Esophagus muscularis mucosa (tissue), 4 donors: ENCODE measurements around the gene RXRA. TPM values are rescaled to one million over a fixed set of nuclear protein-coding genes. Genes with fewer than 3 reads are reported as not detected.
A peak's percentile ranks its signal among the peaks of the same experiment; 100 is the strongest.

Source experiments
- DNase-seq: peaks from one replicate; pipeline ENCODE4 v3.0.0-alpha.2; 2017; ENCODE audit errors: extremely low spot score
- H3K27ac ChIP-seq, 4 donors: fragments of 200-600 bp; sonication (generic); replicated peaks in 1 of 4; 1 replicate in 3 of 4; 2 replicates in 1 of 4; pipeline ENCODE4 v1.5.1; 2016 to 2019; ENCODE audit warnings: mild to moderate bottlenecking in 1 of 4
- H3K27me3 ChIP-seq, 4 donors: fragments of 200-600 bp; sonication (generic); one replicate each; pipeline versions ENCODE4 v1.5.1 to v1.6.0; 2016 to 2019
- H3K36me3 ChIP-seq, 4 donors: fragments of 200-600 bp; sonication (generic); one replicate each; pipeline ENCODE4 v1.5.1; 2016 to 2019
- H3K4me1 ChIP-seq, 4 donors: fragments of 200-600 bp; sonication (generic); one replicate each; pipeline ENCODE4 v1.5.1; 2016 to 2019
- H3K4me3 ChIP-seq, 4 donors: fragments of 200-600 bp; sonication (generic); 1 replicate in 2 of 4; 2 replicates in 2 of 4; pipeline ENCODE4 v1.5.1; 2016 to 2019; ENCODE audit warnings: mild to moderate bottlenecking in 4 of 4, moderate library complexity in 1 of 4
- H3K9me3 ChIP-seq, 4 donors: fragments of 200-600 bp; sonication (generic); 1 replicate in 3 of 4; 2 replicates in 1 of 4; pipeline ENCODE4 v1.5.1; 2016 to 2019
- CTCF ChIP-seq, 3 experiments: fragments of 200-600 bp in 2 of 3; fragments of 450-650 bp in 1 of 3; sonication (generic) in 2 of 3; IDR thresholded peaks; one replicate each; pipeline ENCODE4 v1.5.1; 2017 to 2019; ENCODE audit warnings: antibody characterized with exemption in 3 of 3, mild to moderate bottlenecking in 2 of 3, moderate library complexity in 1 of 3
- EP300 ChIP-seq: sonication (generic); formaldehyde crosslinking; IDR thresholded peaks from one replicate; pipeline ENCODE4 v1.6.1; 2017; ENCODE audit warnings: antibody characterized with exemption
- POLR2A ChIP-seq: fragments of 450-650 bp; IDR thresholded peaks from one replicate; pipeline ENCODE4 v1.6.1; 2017; ENCODE audit warnings: antibody characterized with exemption, moderate library complexity, mild to moderate bottlenecking, low read depth
- POLR2AphosphoS5 ChIP-seq, 2 donors: sonication (generic); formaldehyde crosslinking; IDR thresholded peaks; one replicate each; pipeline ENCODE4 v1.6.1; 2017; ENCODE audit warnings: antibody characterized with exemption in 2 of 2
- WGBS: methylation state at CpG from one replicate; pipeline ENCODE4 v1.1.5; 2018; 5-methylcytosine and 5-hydroxymethylcytosine counted together
- intact Hi-C: fragments of 100-400 bp; cut with DNase I; formaldehyde crosslinking; loops from one replicate; pipeline ENCODE4 v1.15.1; 2023
- total RNA-seq, 4 donors: library from RNA; depleted of rRNA; stranded (reverse); fragments of >200 nt; gene quantifications; one replicate each; pipeline versions ENCODE4 v1.1.0 to v1.2.1, GENCODE V29; 2016

The RXRA gene
- total RNA-seq, 4 donors from 2014 or later: 46.4 to 81.0 (median 63.7) TPM

GRCh38 chr9:134423749-134424148 is 97.5 kb downstream of the RXRA start:
- WGBS: 85% methylated on average over 9 of the region's 15 CpGs
- Histone ChIP-seq H3K27me3 (no peaks in the 10 kb centered on the region), H3K4me1 (peaks cover 33 to 58% (median 52%) of the 10 kb centered on the region in 4 donors), H3K36me3 (peaks cover 5 to 84% (median 59%) of the 10 kb centered on the region in 4 donors), H3K9me3 (no peaks in the 10 kb centered on the region), H3K4me3 (no peak overlapping the region), H3K27ac (no peak overlapping the region)
- DNase-seq: no peak
- intact Hi-C loops: no loop called here
- TF ChIP-seq POLR2A: no peak
- no peak for TF ChIP-seq POLR2AphosphoS5 (IDR thresholded peaks at IDR 0.05)
- TF ChIP-seq CTCF (IDR thresholded peaks at IDR 0.05): no peak
- TF ChIP-seq EP300: no peak

GRCh38 chr9:134424818-134425217 is 98.6 kb downstream of the RXRA start:
- Histone ChIP-seq H3K27ac (no peak overlapping the region), H3K9me3 (no peaks in the 10 kb centered on the region), H3K27me3 (no peaks in the 10 kb centered on the region), H3K4me3 (no peak overlapping the region), H3K4me1 (peaks cover 30 to 47% (median 41%) of the 10 kb centered on the region in 4 donors), H3K36me3 (peaks cover 5 to 90% (median 64%) of the 10 kb centered on the region in 4 donors)
- no peak for TF ChIP-seq POLR2A
- no peak for TF ChIP-seq EP300
- no peak for TF ChIP-seq POLR2AphosphoS5 (IDR thresholded peaks at IDR 0.05)
- TF ChIP-seq CTCF (IDR thresholded peaks at IDR 0.05): no peak
- intact Hi-C loops: no loop called here
- no peak for DNase-seq
- WGBS: no CpG with 5 or more reads among the region's 9 CpGs

GRCh38 chr9:134425401-134425800 is 99.1 kb downstream of the RXRA start:
- Histone ChIP-seq H3K27ac (peak overlapping the region in 1 of 4 donors; percentile 1), H3K36me3 (peaks cover 9 to 90% (median 63%) of the 10 kb centered on the region in 4 donors), H3K27me3 (no peaks in the 10 kb centered on the region), H3K4me3 (no peak overlapping the region), H3K9me3 (no peaks in the 10 kb centered on the region), H3K4me1 (peaks cover 25 to 44% (median 36%) of the 10 kb centered on the region in 4 donors)
- intact Hi-C loops: no loop called here
- TF ChIP-seq EP300 (no peak), POLR2A (no peak), POLR2AphosphoS5 (IDR thresholded peaks at IDR 0.05) (no peak)
- WGBS: 72% methylated on average over 3 of the region's 9 CpGs
- no peak for DNase-seq

GRCh38 chr9:134425812-134426211 is 99.6 kb downstream of the RXRA start:
- peak overlapping the region in 1 of 4 donors; percentile 1 for H3K27ac ChIP-seq
- intact Hi-C loops: no loop called here
- peaks cover 23 to 44% (median 35%) of the 10 kb centered on the region in 4 donors for H3K4me1 ChIP-seq
- no peaks in the 10 kb centered on the region for H3K27me3 ChIP-seq
- H3K36me3 ChIP-seq: peaks cover 12 to 90% (median 62%) of the 10 kb centered on the region in 4 donors
- no CpG with 5 or more reads among the region's 9 CpGs for whole genome bisulfite sequencing
- H3K9me3 ChIP-seq: no peaks in the 10 kb centered on the region
- TF ChIP-seq EP300 (no peak), POLR2AphosphoS5 (IDR thresholded peaks at IDR 0.05) (no peak), CTCF (IDR thresholded peaks at IDR 0.05) (no peak), POLR2A (no peak)
- no peak for DNase-seq
- no peak overlapping the region for H3K4me3 ChIP-seq

GRCh38 chr9:134426436-134426835 is 100.2 kb downstream of the RXRA start:
- WGBS: 98% methylated on average over 14 of the region's 15 CpGs
- H3K4me3 ChIP-seq: no peak overlapping the region
- TF ChIP-seq POLR2A: no peak
- TF ChIP-seq POLR2AphosphoS5 (IDR thresholded peaks at IDR 0.05): no peak
- TF ChIP-seq EP300: no peak
- no peak for TF ChIP-seq CTCF (IDR thresholded peaks at IDR 0.05)
- H3K4me1 ChIP-seq: peaks cover 21 to 44% (median 35%) of the 10 kb centered on the region in 4 donors
- H3K36me3 ChIP-seq: peaks cover 12 to 90% (median 61%) of the 10 kb centered on the region in 4 donors
- peak overlapping the region in 1 of 4 donors; percentile 22 for H3K27ac ChIP-seq
- no peaks in the 10 kb centered on the region for H3K27me3 ChIP-seq
- H3K9me3 ChIP-seq: no peaks in the 10 kb centered on the region
- no peak for DNase-seq
- intact Hi-C loops: no loop called here
